WTC11 (cell line): ENCODE results near the gene SPR. TPM values are rescaled to one million over a fixed set of nuclear protein-coding genes. Genes with fewer than 3 reads are reported as not detected.

Experiments used
- ATAC-seq: fragments of 200-7000 bp; cut with Tn5 transposase; 2 replicates; pipeline ENCODE4 v1.10.0; 2021; ENCODE audit warnings: mild to moderate bottlenecking, moderate library complexity
- CTCF ChIA-PET: fragments of 300-600 bp; sonication (Branson Sonifier 250); formaldehyde crosslinking; loops from one replicate; lab custom pipeline; 2021; ENCODE audit warnings: antibody characterized with exemption; lab: Charles Lee
- POLR2A ChIA-PET: fragments of 350-600 bp; sonication (Branson Sonifier 250); formaldehyde crosslinking; loops from one replicate; lab custom pipeline; 2021; ENCODE audit warnings: antibody characterized with exemption; lab: Charles Lee
- DNase-seq: peaks from one replicate; pipeline ENCODE4 v3.0.0; 2021; ENCODE audit warnings: low spot score
- H3K27ac Mint-ChIP-seq: 2 replicates; pipeline ENCODE4 v1.8.0; 2021; ENCODE audit warnings: mixed read lengths
- H3K27me3 Mint-ChIP-seq: 2 replicates; pipeline ENCODE4 v1.8.0; 2021; ENCODE audit warnings: low read depth, mild to moderate bottlenecking, moderate library complexity, mixed read lengths
- H3K36me3 Mint-ChIP-seq: 2 replicates; pipeline ENCODE4 v1.8.0; 2021; ENCODE audit warnings: mixed read lengths
- H3K4me1 Mint-ChIP-seq: 2 replicates; pipeline ENCODE4 v1.8.0; 2022; ENCODE audit warnings: mixed read lengths
- H3K4me3 Mint-ChIP-seq: 2 replicates; pipeline ENCODE4 v1.8.0; 2021; ENCODE audit warnings: mild to moderate bottlenecking, moderate library complexity, mixed read lengths
- H3K9me3 Mint-ChIP-seq: 2 replicates; pipeline ENCODE4 v1.8.0; 2021; ENCODE audit warnings: mixed read lengths
- NFYB ChIP-seq: sonication (generic); formaldehyde crosslinking; conservative IDR thresholded peaks from 2 replicates; pipeline ENCODE4 v1.8.0; 2022; ENCODE audit warnings: low read depth, missing genetic modification reagents
- PRRX2 ChIP-seq: fragments of 250-450 bp; sonication (Bioruptor Pico); IDR thresholded peaks from 2 replicates; pipeline ENCODE4 v1.8.0; 2021; ENCODE audit warnings: mild to moderate bottlenecking
- SOX15 ChIP-seq: fragments of 250-450 bp; sonication (Bioruptor Pico); IDR thresholded peaks from 2 replicates; pipeline ENCODE4 v1.9.0; 2021; ENCODE audit warnings: mild to moderate bottlenecking
- ZNF219 ChIP-seq: sonication (generic); formaldehyde crosslinking; IDR thresholded peaks from 2 replicates; pipeline ENCODE4 v1.8.0; 2023; ENCODE audit warnings: missing genetic modification reagents, mild to moderate bottlenecking, borderline replicate concordance
- ZNF396 ChIP-seq: fragments of 250-450 bp; sonication (Bioruptor Pico); IDR thresholded peaks from 2 replicates; pipeline ENCODE4 v1.8.0; 2021; ENCODE audit warnings: mild to moderate bottlenecking, moderate library complexity, borderline replicate concordance
- ZNF423 ChIP-seq: fragments of 250-450 bp; sonication (Bioruptor Pico); IDR thresholded peaks from 2 replicates; pipeline ENCODE4 v2.1.2; 2022; ENCODE audit warnings: mild to moderate bottlenecking, moderate library complexity
- total RNA-seq: library from RNA; stranded (reverse); gene quantifications from 3 replicates; pipeline ENCODE4 v1.2.3, GENCODE V29; 2021
- TF ChIP-seq, protein P1 (sequence below): sonication (generic); formaldehyde crosslinking; IDR thresholded peaks from 2 replicates; pipeline ENCODE4 v1.8.1; 2022; ENCODE audit warnings: missing genetic modification reagents, borderline replicate concordance
- TF ChIP-seq, protein P2 (sequence below): sonication (generic); formaldehyde crosslinking; IDR thresholded peaks from 2 replicates; pipeline ENCODE4 v1.8.1; 2023; ENCODE audit warnings: mild to moderate bottlenecking, missing genetic modification reagents, moderate library complexity
- TF ChIP-seq, protein P3 (sequence below): fragments of 250-450 bp; sonication (Bioruptor Pico); IDR thresholded peaks from 2 replicates; pipeline ENCODE4 v2.1.2; 2022; ENCODE audit warnings: mild to moderate bottlenecking, moderate library complexity
- TF ChIP-seq, protein P4 (sequence below): sonication (generic); formaldehyde crosslinking; IDR thresholded peaks from 2 replicates; pipeline ENCODE4 v1.8.0; 2022; ENCODE audit warnings: mild to moderate bottlenecking, missing genetic modification reagents
- TF ChIP-seq, protein P5 (sequence below): fragments of 250-450 bp; sonication (Bioruptor Pico); IDR thresholded peaks from 2 replicates; pipeline ENCODE4 v1.9.0; 2021; ENCODE audit warnings: mild to moderate bottlenecking, borderline replicate concordance
- TF ChIP-seq, protein P6 (sequence below): sonication (generic); formaldehyde crosslinking; IDR thresholded peaks from 2 replicates; pipeline ENCODE4 v1.8.1; 2022; ENCODE audit warnings: low read depth, mild to moderate bottlenecking, moderate library complexity, missing genetic modification reagents, borderline replicate concordance
- TF ChIP-seq, protein P7 (sequence below): sonication (generic); formaldehyde crosslinking; IDR thresholded peaks from 2 replicates; pipeline ENCODE4 v1.8.1; 2022; ENCODE audit warnings: low read depth, missing genetic modification reagents, borderline replicate concordance
- TF ChIP-seq, protein P8 (sequence below): sonication (generic); formaldehyde crosslinking; IDR thresholded peaks from 2 replicates; pipeline ENCODE4 v1.8.0; 2022; ENCODE audit warnings: mild to moderate bottlenecking, missing genetic modification reagents
- TF ChIP-seq, protein P9 (sequence below): sonication (generic); formaldehyde crosslinking; IDR thresholded peaks from 2 replicates; pipeline ENCODE4 v1.8.1; 2023; ENCODE audit warnings: mild to moderate bottlenecking, missing genetic modification reagents

SPR gene
- total RNA-seq, 1 experiment from 2014 or later, result 9.4 TPM

DNA sequence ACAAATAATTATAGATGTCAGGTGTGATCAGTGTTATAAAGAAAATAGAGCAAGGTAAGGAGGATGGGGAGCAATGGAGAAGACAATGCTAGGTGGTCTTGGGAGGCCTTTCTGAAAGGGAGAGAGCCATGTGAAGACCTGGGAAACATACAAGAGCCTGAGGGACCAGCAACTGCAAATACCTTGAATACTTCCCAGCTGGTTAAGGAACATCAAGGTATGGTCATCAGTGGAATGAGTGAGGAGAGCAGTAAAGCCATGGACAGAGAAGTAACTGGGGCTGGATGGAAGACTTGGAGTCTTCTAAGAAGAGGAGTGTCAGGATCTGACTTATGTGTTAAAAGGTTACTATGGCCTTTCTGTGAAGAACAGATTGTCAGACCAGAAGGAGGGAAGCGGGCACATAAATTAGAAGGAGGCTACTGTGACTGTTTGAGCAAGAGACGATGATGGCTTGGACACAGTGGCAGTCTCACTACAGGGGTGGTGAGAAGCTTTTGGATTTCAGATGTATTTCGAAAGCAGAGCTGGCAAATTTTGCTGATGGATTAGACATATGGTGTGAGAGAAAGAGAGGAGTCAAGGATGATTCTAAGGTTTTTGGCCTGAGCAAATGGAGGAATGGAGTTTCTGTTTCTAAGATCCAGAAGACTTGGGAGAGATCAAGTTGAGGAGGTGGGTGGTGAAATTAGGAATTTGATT, 38.6 kb upstream of the SPR start (continued):
- TF ChIP-seq, protein P1, sequence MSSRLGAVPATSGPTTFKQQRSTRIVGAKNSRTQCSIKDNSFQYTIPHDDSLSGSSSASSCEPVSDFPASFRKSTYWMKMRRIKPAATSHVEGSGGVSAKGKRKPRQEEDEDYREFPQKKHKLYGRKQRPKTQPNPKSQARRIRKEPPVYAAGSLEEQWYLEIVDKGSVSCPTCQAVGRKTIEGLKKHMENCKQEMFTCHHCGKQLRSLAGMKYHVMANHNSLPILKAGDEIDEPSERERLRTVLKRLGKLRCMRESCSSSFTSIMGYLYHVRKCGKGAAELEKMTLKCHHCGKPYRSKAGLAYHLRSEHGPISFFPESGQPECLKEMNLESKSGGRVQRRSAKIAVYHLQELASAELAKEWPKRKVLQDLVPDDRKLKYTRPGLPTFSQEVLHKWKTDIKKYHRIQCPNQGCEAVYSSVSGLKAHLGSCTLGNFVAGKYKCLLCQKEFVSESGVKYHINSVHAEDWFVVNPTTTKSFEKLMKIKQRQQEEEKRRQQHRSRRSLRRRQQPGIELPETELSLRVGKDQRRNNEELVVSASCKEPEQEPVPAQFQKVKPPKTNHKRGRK (CRISPR knock-in tag), result no peak

DNA sequence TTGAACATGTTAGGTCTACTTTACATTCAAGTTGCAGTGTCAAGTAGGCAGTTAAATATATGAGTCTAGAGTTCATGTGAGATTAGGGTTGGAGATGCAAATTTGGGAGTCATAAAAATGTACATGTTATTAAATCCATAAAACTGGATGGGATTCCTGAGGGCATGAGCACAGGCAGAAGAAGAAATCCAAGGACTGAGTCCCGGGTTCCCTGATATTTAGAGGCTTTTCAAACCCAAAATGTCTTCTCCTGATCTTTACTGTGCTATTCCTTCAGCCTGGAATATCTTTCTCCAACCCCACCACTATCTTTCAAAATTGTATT, 38.1 kb upstream of the SPR start:
- CTCF ChIA-PET, result no interaction called here
- H3K27ac Mint-ChIP-seq, result no peak overlapping the region
- H3K4me1 Mint-ChIP-seq, result no peaks in the 10 kb centered on the region
- no peaks in the 10 kb centered on the region for H3K36me3 Mint-ChIP-seq
- no peak overlapping the region for H3K4me3 Mint-ChIP-seq
- TF ChIP-seq, protein P2, sequence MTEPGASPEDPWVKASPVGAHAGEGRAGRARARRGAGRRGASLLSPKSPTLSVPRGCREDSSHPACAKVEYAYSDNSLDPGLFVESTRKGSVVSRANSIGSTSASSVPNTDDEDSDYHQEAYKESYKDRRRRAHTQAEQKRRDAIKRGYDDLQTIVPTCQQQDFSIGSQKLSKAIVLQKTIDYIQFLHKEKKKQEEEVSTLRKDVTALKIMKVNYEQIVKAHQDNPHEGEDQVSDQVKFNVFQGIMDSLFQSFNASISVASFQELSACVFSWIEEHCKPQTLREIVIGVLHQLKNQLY (CRISPR knock-in tag), result no peak
- TF ChIP-seq, all 79 proteins: peak for 0
- no peak for ATAC-seq
- no peak for DNase-seq
- POLR2A ChIA-PET, result no interaction called here
- no peaks in the 10 kb centered on the region for H3K27me3 Mint-ChIP-seq
- H3K9me3 Mint-ChIP-seq, result no peaks in the 10 kb centered on the region

DNA sequence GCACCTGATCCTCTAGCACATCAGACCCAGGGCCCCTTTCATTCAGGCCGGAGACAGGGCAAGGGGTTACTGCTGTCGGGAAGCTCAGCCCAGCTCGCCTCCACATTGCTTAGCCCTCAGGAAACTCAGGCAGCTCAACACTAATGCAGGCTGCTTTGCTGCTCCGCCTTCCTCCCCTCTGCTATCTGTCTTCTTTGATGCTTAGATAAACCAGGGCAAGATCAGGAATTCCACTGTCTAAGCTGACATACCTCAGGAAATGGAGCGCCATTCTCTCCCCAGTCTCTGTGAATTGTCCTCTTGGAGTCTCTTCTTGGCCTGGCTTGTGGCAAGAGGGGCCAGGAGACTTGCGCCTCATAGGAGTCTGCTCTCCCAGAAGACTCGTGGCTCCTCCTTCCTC, 35.9 kb upstream of the SPR start:
- ChIA-PET CTCF (interaction anchor here (1.4 to 1.7 kb wide), 2 partner anchors 10 to 12 kb away, joined by 4 to 13 read pairs; no protein-coding TSS in a partner anchor), POLR2A (no interaction called here)
- no peak for DNase-seq
- Mint-ChIP-seq H3K27ac (no peak overlapping the region), H3K4me3 (no peak overlapping the region), H3K27me3 (no peaks in the 10 kb centered on the region)
- TF ChIP-seq, protein P3, sequence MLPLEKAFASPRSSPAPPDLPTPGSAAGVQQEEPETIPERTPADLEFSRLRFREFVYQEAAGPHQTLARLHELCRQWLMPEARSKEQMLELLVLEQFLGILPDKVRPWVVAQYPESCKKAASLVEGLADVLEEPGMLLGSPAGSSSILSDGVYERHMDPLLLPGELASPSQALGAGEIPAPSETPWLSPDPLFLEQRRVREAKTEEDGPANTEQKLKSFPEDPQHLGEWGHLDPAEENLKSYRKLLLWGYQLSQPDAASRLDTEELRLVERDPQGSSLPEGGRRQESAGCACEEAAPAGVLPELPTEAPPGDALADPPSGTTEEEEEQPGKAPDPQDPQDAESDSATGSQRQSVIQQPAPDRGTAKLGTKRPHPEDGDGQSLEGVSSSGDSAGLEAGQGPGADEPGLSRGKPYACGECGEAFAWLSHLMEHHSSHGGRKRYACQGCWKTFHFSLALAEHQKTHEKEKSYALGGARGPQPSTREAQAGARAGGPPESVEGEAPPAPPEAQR, result no peak
- TF ChIP-seq, protein P4, sequence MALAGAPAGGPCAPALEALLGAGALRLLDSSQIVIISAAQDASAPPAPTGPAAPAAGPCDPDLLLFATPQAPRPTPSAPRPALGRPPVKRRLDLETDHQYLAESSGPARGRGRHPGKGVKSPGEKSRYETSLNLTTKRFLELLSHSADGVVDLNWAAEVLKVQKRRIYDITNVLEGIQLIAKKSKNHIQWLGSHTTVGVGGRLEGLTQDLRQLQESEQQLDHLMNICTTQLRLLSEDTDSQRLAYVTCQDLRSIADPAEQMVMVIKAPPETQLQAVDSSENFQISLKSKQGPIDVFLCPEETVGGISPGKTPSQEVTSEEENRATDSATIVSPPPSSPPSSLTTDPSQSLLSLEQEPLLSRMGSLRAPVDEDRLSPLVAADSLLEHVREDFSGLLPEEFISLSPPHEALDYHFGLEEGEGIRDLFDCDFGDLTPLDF (CRISPR knock-in tag), result no peak
- TF ChIP-seq, protein P5, sequence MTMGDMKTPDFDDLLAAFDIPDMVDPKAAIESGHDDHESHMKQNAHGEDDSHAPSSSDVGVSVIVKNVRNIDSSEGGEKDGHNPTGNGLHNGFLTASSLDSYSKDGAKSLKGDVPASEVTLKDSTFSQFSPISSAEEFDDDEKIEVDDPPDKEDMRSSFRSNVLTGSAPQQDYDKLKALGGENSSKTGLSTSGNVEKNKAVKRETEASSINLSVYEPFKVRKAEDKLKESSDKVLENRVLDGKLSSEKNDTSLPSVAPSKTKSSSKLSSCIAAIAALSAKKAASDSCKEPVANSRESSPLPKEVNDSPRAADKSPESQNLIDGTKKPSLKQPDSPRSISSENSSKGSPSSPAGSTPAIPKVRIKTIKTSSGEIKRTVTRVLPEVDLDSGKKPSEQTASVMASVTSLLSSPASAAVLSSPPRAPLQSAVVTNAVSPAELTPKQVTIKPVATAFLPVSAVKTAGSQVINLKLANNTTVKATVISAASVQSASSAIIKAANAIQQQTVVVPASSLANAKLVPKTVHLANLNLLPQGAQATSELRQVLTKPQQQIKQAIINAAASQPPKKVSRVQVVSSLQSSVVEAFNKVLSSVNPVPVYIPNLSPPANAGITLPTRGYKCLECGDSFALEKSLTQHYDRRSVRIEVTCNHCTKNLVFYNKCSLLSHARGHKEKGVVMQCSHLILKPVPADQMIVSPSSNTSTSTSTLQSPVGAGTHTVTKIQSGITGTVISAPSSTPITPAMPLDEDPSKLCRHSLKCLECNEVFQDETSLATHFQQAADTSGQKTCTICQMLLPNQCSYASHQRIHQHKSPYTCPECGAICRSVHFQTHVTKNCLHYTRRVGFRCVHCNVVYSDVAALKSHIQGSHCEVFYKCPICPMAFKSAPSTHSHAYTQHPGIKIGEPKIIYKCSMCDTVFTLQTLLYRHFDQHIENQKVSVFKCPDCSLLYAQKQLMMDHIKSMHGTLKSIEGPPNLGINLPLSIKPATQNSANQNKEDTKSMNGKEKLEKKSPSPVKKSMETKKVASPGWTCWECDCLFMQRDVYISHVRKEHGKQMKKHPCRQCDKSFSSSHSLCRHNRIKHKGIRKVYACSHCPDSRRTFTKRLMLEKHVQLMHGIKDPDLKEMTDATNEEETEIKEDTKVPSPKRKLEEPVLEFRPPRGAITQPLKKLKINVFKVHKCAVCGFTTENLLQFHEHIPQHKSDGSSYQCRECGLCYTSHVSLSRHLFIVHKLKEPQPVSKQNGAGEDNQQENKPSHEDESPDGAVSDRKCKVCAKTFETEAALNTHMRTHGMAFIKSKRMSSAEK (CRISPR knock-in tag), result no peak
- TF ChIP-seq, protein P6, sequence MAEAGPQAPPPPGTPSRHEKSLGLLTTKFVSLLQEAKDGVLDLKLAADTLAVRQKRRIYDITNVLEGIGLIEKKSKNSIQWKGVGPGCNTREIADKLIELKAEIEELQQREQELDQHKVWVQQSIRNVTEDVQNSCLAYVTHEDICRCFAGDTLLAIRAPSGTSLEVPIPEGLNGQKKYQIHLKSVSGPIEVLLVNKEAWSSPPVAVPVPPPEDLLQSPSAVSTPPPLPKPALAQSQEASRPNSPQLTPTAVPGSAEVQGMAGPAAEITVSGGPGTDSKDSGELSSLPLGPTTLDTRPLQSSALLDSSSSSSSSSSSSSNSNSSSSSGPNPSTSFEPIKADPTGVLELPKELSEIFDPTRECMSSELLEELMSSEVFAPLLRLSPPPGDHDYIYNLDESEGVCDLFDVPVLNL (CRISPR knock-in tag), result no peak
- TF ChIP-seq, protein P7, sequence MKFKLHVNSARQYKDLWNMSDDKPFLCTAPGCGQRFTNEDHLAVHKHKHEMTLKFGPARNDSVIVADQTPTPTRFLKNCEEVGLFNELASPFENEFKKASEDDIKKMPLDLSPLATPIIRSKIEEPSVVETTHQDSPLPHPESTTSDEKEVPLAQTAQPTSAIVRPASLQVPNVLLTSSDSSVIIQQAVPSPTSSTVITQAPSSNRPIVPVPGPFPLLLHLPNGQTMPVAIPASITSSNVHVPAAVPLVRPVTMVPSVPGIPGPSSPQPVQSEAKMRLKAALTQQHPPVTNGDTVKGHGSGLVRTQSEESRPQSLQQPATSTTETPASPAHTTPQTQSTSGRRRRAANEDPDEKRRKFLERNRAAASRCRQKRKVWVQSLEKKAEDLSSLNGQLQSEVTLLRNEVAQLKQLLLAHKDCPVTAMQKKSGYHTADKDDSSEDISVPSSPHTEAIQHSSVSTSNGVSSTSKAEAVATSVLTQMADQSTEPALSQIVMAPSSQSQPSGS (CRISPR knock-in tag), result no peak
- TF ChIP-seq, protein P8, sequence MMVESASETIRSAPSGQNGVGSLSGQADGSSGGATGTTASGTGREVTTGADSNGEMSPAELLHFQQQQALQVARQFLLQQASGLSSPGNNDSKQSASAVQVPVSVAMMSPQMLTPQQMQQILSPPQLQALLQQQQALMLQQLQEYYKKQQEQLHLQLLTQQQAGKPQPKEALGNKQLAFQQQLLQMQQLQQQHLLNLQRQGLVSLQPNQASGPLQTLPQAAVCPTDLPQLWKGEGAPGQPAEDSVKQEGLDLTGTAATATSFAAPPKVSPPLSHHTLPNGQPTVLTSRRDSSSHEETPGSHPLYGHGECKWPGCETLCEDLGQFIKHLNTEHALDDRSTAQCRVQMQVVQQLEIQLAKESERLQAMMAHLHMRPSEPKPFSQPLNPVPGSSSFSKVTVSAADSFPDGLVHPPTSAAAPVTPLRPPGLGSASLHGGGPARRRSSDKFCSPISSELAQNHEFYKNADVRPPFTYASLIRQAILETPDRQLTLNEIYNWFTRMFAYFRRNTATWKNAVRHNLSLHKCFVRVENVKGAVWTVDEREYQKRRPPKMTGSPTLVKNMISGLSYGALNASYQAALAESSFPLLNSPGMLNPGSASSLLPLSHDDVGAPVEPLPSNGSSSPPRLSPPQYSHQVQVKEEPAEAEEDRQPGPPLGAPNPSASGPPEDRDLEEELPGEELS (CRISPR knock-in tag), result no peak
- no peak for TF ChIP-seq NFYB (CRISPR knock-in tag)
- TF ChIP-seq, protein P9, sequence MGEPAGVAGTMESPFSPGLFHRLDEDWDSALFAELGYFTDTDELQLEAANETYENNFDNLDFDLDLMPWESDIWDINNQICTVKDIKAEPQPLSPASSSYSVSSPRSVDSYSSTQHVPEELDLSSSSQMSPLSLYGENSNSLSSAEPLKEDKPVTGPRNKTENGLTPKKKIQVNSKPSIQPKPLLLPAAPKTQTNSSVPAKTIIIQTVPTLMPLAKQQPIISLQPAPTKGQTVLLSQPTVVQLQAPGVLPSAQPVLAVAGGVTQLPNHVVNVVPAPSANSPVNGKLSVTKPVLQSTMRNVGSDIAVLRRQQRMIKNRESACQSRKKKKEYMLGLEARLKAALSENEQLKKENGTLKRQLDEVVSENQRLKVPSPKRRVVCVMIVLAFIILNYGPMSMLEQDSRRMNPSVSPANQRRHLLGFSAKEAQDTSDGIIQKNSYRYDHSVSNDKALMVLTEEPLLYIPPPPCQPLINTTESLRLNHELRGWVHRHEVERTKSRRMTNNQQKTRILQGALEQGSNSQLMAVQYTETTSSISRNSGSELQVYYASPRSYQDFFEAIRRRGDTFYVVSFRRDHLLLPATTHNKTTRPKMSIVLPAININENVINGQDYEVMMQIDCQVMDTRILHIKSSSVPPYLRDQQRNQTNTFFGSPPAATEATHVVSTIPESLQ (CRISPR knock-in tag), result no peak
- no peak for TF ChIP-seq ZNF396
- no peak for TF ChIP-seq ZNF423 (CRISPR knock-in tag)
- TF ChIP-seq SOX15 (CRISPR knock-in tag), result no peak
- TF ChIP-seq ZNF219 (CRISPR knock-in tag), result no peak
- TF ChIP-seq PRRX2 (CRISPR knock-in tag), result no peak
- TF ChIP-seq, all 79 proteins: peak for 0
- peak; percentile 36 for ATAC-seq
- Mint-ChIP-seq H3K36me3 (no peaks in the 10 kb centered on the region), H3K4me1 (no peaks in the 10 kb centered on the region; the same call in 1 of the 2 replicates), H3K9me3 (no peaks in the 10 kb centered on the region)
